Prostate gland (tissue), 2 donors: Measurements from ENCODE around the gene SLC6A11. TPM values are rescaled to one million over a fixed set of nuclear protein-coding genes. Genes with fewer than 3 reads are reported as not detected.

Experiments
- DNase-seq: peaks from one replicate; pipeline ENCODE4 v3.0.0-alpha.2; 2019; ENCODE audit warnings: low spot score
- H3K27ac ChIP-seq, 2 donors: fragments of 200-600 bp; sonication (generic); 2 replicates each; pipeline ENCODE4 v1.5.1; 2017 to 2019
- H3K27me3 ChIP-seq: fragments of 200-600 bp; sonication (generic); replicated peaks from 2 replicates; pipeline ENCODE4 v1.5.1; 2019; ENCODE audit not compliant: insufficient read depth
- H3K36me3 ChIP-seq, 2 donors: fragments of 200-600 bp; sonication (generic); 1 replicate in 1 of 2; 2 replicates in 1 of 2; pipeline versions ENCODE4 v1.5.1 to v1.8.1; 2017 to 2019
- H3K4me1 ChIP-seq: fragments of 200-600 bp; sonication (generic); replicated peaks from 2 replicates; pipeline ENCODE4 v1.5.1; 2019
- H3K4me3 ChIP-seq, 2 donors: fragments of 200-600 bp; sonication (generic); 2 replicates each; pipeline ENCODE4 v1.5.1; 2017 to 2019
- H3K9me3 ChIP-seq: fragments of 200-600 bp; sonication (generic); 2 replicates; pipeline ENCODE4 v1.5.1; 2017
- CTCF ChIP-seq, 4 experiments: fragments of 200-600 bp in 2 of 4; fragments of 450-650 bp in 2 of 4; sonication (generic) in 2 of 4; IDR thresholded peaks; 1 replicate in 3 of 4; 2 replicates in 1 of 4; pipeline ENCODE4 v1.5.1; 2016 to 2019; ENCODE audit warnings: antibody characterized with exemption in 4 of 4, mild to moderate bottlenecking in 2 of 4, moderate library complexity in 2 of 4
- POLR2A ChIP-seq: fragments of 450-650 bp; IDR thresholded peaks from one replicate; pipeline ENCODE4 v1.6.1; 2016; ENCODE audit warnings: antibody characterized with exemption, mild to moderate bottlenecking
- POLR2AphosphoS5 ChIP-seq: sonication (generic); formaldehyde crosslinking; IDR thresholded peaks from one replicate; pipeline ENCODE4 v1.6.1; 2017; ENCODE audit warnings: antibody characterized with exemption
- WGBS: methylation state at CpG from one replicate; pipeline ENCODE4 v1.1.5; 2018; 5-methylcytosine and 5-hydroxymethylcytosine counted together
- intact Hi-C: fragments of 100-400 bp; cut with DNase I; formaldehyde crosslinking; loops from one replicate; pipeline ENCODE4 v1.14.2; 2022
- total RNA-seq, 2 donors: library from RNA; depleted of rRNA; stranded (reverse); fragments of >200 nt; gene quantifications; one replicate each; pipeline ENCODE4 v1.1.0, GENCODE V29; 2016

Gene SLC6A11
- total RNA-seq, 2 donors from 2014 or later, result 3.6 to 6.9 TPM

GRCh38 chr3:10982782-10983181 lies 166.8 kb downstream of the SLC6A11 start:
- TF ChIP-seq CTCF (IDR thresholded peaks at IDR 0.05) (no peak), POLR2A (no peak), POLR2AphosphoS5 (no peak)
- 4% methylated on average over 4 of the region's 4 CpGs for WGBS
- Histone ChIP-seq H3K36me3 (no peaks in the 10 kb centered on the region), H3K27ac (no peak overlapping the region), H3K27me3 (no peaks in the 10 kb centered on the region), H3K9me3 (no peaks in the 10 kb centered on the region), H3K4me1 (no peaks in the 10 kb centered on the region), H3K4me3 (no peak overlapping the region)
- intact Hi-C loops, result no loop called here
- DNase-seq, result peak; percentile 17

- DNase-seq, result peak; percentile 46
- WGBS, result 12% methylated on average over 7 of the region's 7 CpGs
- Histone ChIP-seq H3K4me1 (no peaks in the 10 kb centered on the region), H3K36me3 (no peaks in the 10 kb centered on the region), H3K27me3 (no peaks in the 10 kb centered on the region), H3K9me3 (no peaks in the 10 kb centered on the region), H3K4me3 (no peak overlapping the region), H3K27ac (no peak overlapping the region)
- intact Hi-C loops, result no loop called here
- TF ChIP-seq POLR2A (no peak), CTCF (IDR thresholded peaks at IDR 0.05) (peak; percentile 32 to 74 (median 67)), POLR2AphosphoS5 (peak; percentile 45)
Measured at GRCh38 chr3:10983219-10983916, 167.3 kb downstream of the SLC6A11 start.

GRCh38 chr3:10984371-10984896 lies 168.4 kb downstream of the SLC6A11 start:
- TF ChIP-seq POLR2AphosphoS5 (no peak), CTCF (IDR thresholded peaks at IDR 0.05) (no peak), POLR2A (no peak)

GRCh38 chr3:10985181-10985580 lies 169.2 kb downstream of the SLC6A11 start:
- no peak overlapping the region for H3K27ac ChIP-seq
- TF ChIP-seq POLR2AphosphoS5, result no peak
- TF ChIP-seq CTCF (IDR thresholded peaks at IDR 0.05), result no peak
- no peak for TF ChIP-seq POLR2A
- no peak for DNase-seq
- WGBS, result 57% methylated on average over 1 of the region's 1 CpG
- no peak overlapping the region for H3K4me3 ChIP-seq
- H3K36me3 ChIP-seq, result no peaks in the 10 kb centered on the region
- intact Hi-C loops, result no loop called here
- no peaks in the 10 kb centered on the region for H3K9me3 ChIP-seq
- H3K4me1 ChIP-seq, result no peaks in the 10 kb centered on the region
- no peaks in the 10 kb centered on the region for H3K27me3 ChIP-seq

More at GRCh38 chr3:10984371-10984896, 168.4 kb downstream of the SLC6A11 start:
- Histone ChIP-seq H3K4me3 (no peak overlapping the region), H3K36me3 (no peaks in the 10 kb centered on the region), H3K27me3 (no peaks in the 10 kb centered on the region), H3K27ac (no peak overlapping the region), H3K4me1 (no peaks in the 10 kb centered on the region), H3K9me3 (no peaks in the 10 kb centered on the region)
- intact Hi-C loops, result no loop called here
- no peak for DNase-seq
- WGBS, result 96% methylated on average over 1 of the region's 1 CpG

- intact Hi-C loops, result no loop called here
- no peak for DNase-seq
- TF ChIP-seq POLR2AphosphoS5 (no peak), CTCF (IDR thresholded peaks at IDR 0.05) (no peak), POLR2A (no peak)
- Histone ChIP-seq H3K27ac (no peak overlapping the region), H3K9me3 (no peaks in the 10 kb centered on the region), H3K27me3 (no peaks in the 10 kb centered on the region), H3K4me3 (no peak overlapping the region), H3K4me1 (no peaks in the 10 kb centered on the region), H3K36me3 (no peaks in the 10 kb centered on the region)
- WGBS, result 88% methylated on average over 5 of the region's 5 CpGs
Measured at GRCh38 chr3:10986592-10986991, 170.6 kb downstream of the SLC6A11 start.
